ENCODE results near the gene PRR14L. TPM values are rescaled to one million over a fixed set of nuclear protein-coding genes. Genes with fewer than 3 reads are reported as not detected.

Gene PRR14L
- total RNA-seq, 1 donor from 2014 or later, result 57.9 TPM

DNA sequence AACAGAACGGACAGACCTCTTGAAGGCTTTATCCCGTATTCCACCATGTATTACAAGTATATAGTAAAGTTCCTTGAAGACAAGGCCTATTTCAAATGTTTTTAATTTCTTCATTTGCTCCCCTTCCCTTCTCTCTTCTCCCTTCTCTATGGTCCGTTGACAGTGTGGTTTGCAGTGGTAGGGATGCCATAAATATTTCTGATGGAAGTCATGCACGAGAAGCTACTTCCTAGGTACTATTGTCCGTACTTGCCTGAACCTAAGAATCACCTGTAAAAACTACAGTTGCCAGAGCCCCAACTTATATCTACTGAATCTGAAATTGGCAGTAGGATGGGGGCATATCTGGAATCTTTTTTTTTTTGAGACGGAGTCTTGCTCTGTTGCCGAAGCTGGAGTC lies 90.7 kb downstream of the PRR14L start:
- no peaks in the 10 kb centered on the region for H3K9me3 ChIP-seq
- ATAC-seq (no peak), DNase-seq (no peak)
- TF ChIP-seq, protein P1, sequence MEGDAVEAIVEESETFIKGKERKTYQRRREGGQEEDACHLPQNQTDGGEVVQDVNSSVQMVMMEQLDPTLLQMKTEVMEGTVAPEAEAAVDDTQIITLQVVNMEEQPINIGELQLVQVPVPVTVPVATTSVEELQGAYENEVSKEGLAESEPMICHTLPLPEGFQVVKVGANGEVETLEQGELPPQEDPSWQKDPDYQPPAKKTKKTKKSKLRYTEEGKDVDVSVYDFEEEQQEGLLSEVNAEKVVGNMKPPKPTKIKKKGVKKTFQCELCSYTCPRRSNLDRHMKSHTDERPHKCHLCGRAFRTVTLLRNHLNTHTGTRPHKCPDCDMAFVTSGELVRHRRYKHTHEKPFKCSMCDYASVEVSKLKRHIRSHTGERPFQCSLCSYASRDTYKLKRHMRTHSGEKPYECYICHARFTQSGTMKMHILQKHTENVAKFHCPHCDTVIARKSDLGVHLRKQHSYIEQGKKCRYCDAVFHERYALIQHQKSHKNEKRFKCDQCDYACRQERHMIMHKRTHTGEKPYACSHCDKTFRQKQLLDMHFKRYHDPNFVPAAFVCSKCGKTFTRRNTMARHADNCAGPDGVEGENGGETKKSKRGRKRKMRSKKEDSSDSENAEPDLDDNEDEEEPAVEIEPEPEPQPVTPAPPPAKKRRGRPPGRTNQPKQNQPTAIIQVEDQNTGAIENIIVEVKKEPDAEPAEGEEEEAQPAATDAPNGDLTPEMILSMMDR (IDR thresholded peaks at IDR 0.05), result no peak
- H3K36me3 ChIP-seq, result no peaks in the 10 kb centered on the region
- no peak overlapping the region for H3K4me3 ChIP-seq
- H3K4me1 ChIP-seq, result peaks cover 20% of the 10 kb centered on the region
- H3K27ac ChIP-seq, result no peak overlapping the region
- intact Hi-C loops (cut with DNase I), result no loop called here
- no peaks in the 10 kb centered on the region for H3K27me3 ChIP-seq (ENCODE audit: low read depth)

DNA sequence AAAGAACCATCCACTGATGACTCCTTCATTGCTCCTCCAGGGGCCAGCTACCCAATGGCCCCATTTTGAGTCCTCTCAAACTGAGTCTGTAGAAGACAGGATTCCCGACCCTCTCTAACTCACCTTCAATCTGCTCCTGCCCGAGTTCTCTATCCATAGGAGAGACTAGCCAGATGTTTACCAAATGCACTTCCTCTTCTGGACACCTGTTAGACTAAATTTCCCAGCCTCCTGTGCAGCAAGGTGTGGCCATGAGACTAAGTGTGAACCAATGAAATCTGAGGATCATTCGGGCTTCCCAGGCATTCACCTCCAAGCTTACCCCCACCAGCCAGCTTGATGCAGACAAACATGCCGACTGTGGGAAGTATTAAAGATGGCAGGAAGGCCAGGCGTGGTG lies 95.5 kb downstream of the PRR14L start:
- no peak for DNase-seq
- Histone ChIP-seq H3K4me1 (peaks cover 9% of the 10 kb centered on the region), H3K27ac (no peak overlapping the region), H3K36me3 (peaks cover 11% of the 10 kb centered on the region), H3K4me3 (no peak overlapping the region), H3K9me3 (no peaks in the 10 kb centered on the region), H3K27me3 (ENCODE audit: low read depth) (no peaks in the 10 kb centered on the region)
- ATAC-seq, result no peak
- intact Hi-C loops (cut with DNase I), result no loop called here
- TF ChIP-seq, protein P1 (IDR thresholded peaks at IDR 0.05), result no peak

DNA sequence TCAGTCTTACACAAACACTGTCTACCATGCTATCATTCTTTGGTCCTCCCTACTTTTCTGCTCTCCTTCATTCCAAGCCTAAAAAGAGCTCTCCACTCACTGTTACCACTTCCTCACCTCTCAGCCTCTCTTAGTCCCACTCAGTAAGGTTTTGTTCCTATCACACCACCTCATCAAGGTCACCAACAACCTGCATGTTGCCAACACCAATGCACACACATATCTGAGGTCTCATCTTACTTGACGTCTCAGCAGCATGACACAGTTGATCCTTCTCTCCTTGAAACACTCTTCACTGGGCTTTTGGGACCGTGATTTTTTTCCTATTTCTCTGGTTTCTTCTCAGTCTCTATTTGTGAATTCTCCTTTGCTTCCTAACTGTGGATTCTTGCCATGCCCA lies 96.0 kb downstream of the PRR14L start:
- ATAC-seq (no peak), DNase-seq (no peak)
- peaks cover 16% of the 10 kb centered on the region for H3K36me3 ChIP-seq
- peaks cover 9% of the 10 kb centered on the region for H3K4me1 ChIP-seq
- H3K4me3 ChIP-seq, result no peak overlapping the region
- TF ChIP-seq, protein P1 (IDR thresholded peaks at IDR 0.05), result no peak
- intact Hi-C loops (cut with DNase I), result no loop called here
- H3K27me3 ChIP-seq (ENCODE audit: low read depth), result no peaks in the 10 kb centered on the region
- no peaks in the 10 kb centered on the region for H3K9me3 ChIP-seq
- no peak overlapping the region for H3K27ac ChIP-seq

DNA sequence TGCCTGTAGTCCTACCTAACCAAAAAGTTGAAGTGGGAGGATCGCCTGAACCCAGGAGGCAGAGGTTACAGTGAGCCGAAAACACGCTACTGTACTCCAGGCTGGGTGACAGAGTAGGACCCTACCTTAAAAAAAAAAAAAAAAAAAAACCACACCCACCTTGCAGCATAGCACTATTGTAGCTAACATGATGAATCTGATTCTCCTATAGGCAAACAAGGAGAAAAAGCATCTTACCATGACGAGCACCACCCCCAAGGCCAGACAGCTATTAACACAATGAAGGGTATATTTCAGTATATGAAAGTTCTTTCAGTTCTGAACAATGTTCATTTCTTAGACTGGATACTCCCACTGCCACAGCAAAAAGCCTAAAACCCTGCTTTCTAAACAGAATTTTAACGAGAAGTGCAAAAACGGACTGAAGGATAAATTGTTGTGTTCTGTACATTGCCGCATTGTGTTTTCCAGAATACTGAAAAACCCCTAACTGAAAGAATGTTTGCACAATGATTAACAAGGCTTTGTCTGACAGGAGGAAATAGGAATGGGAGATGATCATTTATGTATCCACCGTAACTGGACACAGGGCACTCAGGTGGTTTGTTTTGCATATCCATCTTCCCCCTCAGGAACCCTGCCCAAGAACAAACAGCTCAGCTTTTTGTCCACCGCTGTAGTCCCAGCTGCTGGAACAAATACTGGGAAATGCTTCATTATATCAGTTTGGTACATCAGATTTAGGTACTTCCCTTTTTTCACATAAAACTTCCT lies 96.8 kb downstream of the PRR14L start:
- peaks cover 24% of the 10 kb centered on the region for H3K36me3 ChIP-seq
- no peak overlapping the region for H3K27ac ChIP-seq
- DNase-seq (no peak), ATAC-seq (no peak)
- H3K9me3 ChIP-seq, result no peaks in the 10 kb centered on the region
- H3K27me3 ChIP-seq (ENCODE audit: low read depth), result no peaks in the 10 kb centered on the region
- intact Hi-C loops (cut with DNase I), result no loop called here
- no peak overlapping the region for H3K4me3 ChIP-seq
- peaks cover 9% of the 10 kb centered on the region for H3K4me1 ChIP-seq
- TF ChIP-seq, protein P1 (IDR thresholded peaks at IDR 0.05), result no peak

DNA sequence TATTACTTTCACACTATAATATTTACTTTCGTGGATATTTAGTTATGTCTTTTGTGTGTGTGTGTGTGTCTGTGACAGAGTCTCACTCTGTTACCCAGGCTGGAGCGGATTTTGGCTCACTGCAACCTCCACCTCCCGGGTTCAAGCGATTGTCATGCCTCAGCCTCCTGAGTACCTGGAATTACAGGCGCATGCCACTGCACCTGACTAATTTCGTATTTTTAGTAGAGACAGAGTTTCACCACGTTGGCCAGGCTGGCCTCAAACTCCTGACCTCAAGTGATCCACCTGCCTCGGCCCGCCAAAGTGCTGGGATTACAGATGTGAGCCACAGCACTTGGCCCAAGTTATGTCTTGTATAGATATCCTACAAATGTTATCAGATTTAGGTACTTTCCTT lies 97.8 kb downstream of the PRR14L start:
- TF ChIP-seq, protein P1 (IDR thresholded peaks at IDR 0.05), result no peak

More for the DNA sequence above, 97.8 kb downstream of the PRR14L start:
- H3K36me3 ChIP-seq, result peaks cover 34% of the 10 kb centered on the region
- H3K4me1 ChIP-seq, result peaks cover 9% of the 10 kb centered on the region
- no peak overlapping the region for H3K27ac ChIP-seq
- ATAC-seq (no peak), DNase-seq (no peak)
- no peak overlapping the region for H3K4me3 ChIP-seq
- no peaks in the 10 kb centered on the region for H3K9me3 ChIP-seq
- no peaks in the 10 kb centered on the region for H3K27me3 ChIP-seq (ENCODE audit: low read depth)
- intact Hi-C loops (cut with DNase I), result no loop called here

Measured in lower lobe of right lung (tissue), 2 donors.